ENCODE measurements around the gene INSC.

The INSC gene

DNA sequence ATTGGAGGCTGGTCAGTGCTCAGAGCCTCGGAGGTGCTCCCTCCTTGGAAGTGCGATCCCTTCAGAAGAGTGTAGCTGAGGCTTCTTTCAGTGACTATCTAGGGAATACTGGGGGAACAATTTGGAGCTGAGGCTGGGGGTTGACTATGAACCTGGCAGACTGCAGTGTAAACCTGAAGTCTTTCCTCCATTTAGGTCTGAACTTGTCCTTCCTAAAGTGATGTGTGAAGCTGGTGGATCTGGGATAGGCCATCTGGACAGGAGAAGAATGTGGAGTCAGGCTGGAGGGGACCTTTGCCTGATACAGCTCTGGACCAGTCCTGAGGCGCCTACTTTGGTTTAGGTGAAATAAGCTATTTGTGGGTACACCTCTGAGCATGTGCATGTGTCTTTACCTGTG lies 3.5 kb upstream of the INSC start:
- no peak for DNase-seq

GRCh38 chr11:15112131-15112541 lies 2.6 kb upstream of the INSC start:
- DNase-seq = no peak

GRCh38 chr11:15113381-15113780 lies 1.3 kb upstream of the INSC start:
- DNase-seq = no peak

DNA sequence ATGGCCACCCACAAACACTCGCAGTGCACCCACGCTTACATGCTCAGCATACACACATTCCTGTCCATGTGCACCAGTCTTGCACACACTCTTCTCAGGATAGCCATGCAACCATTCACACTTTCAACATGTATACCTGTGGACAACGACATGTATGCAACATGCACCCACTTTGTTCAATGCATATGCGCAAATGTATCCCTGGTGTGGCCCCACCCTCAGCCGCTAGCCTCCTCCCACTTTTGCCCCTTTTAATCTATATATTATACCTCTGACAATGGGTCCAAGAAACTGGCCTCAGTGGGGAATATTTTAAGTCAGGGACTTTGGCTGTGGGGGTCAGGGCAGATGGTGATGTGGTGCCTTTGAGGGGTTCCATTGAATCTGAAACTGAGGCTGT lies 963 bp downstream of the INSC start:
- no peak for DNase-seq

- DNase-seq = no peak
Observed at GRCh38 chr11:15117751-15118150, 3.0 kb downstream of the INSC start.

- DNase-seq = no peak
Observed at GRCh38 chr11:15118431-15118830, 3.7 kb downstream of the INSC start.

GRCh38 chr11:15119352-15119751 lies 4.6 kb downstream of the INSC start:
- DNase-seq = no peak

DNA sequence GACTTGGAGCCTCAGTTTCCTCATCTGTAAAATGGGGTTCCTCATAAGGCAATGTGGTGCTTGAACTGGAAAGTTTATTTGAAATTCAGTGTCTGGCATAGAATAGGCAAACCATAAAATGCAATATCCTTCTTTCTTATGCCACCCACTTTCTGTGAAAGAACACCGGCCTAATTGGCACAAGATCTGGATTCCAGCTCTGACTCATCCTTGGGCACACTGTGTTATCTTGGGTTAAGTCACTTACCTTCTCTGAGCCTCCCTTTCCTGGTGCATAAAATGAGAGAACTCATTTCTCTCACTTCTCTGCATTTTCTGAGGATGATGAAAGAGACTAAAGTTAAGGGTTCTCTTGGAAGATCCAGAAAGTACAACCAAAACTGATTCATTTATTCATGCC lies 5.1 kb downstream of the INSC start:
- DNase-seq = no peak

DNA sequence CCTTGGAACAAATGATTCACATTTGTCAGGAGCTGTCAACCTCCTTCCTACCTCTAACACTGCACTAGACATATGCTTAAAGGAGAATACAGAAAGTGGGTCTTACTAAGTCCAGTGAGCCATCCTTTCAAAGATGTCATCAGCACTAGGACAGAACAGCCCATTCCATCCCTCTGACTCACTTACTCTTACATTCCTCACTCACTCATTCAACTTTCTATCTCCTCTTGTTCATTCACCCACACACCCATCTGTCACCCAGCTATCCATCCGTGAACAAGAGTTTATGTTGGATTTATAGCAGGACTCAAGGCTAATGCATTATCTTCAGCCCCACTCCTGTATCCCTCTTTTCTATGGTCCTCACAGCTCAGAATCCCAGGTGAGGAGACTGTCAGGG lies 9.1 kb downstream of the INSC start:
- no peak for DNase-seq

DNA sequence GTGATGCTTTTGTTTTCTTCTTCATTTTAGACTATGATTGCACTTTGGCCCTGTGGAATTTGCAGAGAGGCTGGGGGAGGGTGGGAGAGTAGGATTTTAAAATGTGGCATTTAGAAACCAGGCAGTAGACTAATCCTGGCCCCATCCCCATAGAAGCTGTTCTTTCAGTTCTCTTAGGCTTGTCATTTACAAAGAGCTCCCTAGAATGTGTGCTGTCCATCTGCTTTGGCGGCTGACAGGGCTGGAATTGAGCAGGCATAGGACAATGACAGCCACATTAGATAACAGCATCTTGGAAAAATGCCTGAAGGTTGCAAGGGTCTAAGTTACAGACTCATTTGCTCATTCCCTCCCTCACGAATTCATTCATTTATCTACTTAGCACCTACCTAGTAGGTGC lies 9.8 kb downstream of the INSC start:
- DNase-seq = no peak

DNA sequence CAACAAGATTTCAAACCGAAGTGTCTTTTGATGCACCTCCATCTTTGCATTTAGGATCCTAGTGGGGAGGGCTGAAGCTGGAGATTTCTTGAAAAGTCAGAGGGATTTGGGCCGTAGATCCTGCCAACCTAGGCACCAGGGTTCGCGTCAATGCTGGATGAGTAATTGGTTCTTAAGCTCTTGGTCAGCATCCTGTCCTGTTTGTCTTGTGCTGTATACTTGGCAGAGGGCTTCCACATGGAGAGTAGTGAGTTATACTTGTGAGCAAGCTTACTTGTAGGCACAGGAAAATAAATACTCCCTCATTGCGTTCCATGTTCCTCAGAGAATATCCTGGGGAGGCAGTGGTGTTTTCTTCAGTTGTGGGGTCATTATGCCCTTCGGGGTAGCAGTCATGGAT lies 12.6 kb downstream of the INSC start:
- DNase-seq = no peak

DNA sequence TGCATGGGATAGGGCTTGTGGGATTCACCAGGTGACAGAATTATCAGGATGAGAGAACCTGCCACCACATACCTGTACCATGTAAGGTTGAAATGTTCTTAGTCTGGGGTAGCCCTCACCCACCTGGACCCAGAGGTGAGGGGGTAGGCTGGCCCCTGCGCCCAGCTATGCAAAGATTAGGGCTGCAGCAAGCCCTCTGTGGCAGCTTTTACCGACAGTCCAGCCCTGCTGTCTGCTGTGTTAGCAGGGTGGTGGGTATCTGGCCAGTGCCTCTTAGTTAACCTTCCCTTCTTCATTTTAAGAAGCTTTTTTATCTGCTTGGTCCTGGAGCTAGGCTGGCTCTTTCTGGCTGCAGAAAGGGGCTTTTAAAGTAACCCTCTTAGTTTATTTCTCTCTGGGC lies 13.9 kb downstream of the INSC start:
- no peak for DNase-seq

- DNase-seq = no peak
Observed at GRCh38 chr11:15136166-15136565, 21.4 kb downstream of the INSC start.

DNA sequence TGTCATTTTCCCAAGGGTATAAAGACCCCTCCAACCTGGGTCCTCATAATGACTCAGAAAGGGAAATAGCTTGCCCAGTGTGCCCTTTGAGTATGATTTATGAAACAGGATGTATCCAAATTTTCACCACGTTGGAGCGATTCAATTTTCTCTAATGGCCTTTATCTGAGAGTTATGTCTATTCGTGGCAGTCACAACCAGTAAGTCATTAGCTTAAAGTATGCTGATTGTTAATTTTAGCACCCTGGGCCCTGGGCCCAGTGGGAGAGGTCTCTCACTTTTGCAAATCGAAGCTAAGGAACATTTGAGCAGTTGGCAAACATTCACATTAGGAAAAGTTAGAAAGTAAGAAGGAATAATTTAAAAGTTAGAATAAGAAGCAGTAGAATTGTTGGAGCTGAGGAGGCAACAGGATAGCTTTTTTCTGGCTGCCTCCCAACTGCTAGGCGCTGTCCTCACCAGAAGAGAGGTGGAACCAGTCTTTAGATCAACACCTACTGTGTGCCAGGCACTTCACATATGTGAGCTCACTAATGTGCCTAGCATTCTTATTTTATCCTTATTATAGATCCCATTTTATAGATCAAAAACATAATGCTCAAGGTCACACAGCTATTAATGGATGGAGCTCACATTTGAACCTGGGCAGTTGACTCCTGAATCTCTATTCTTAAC lies 24.5 kb downstream of the INSC start:
- DNase-seq = no peak

- no peak for DNase-seq
Observed at GRCh38 chr11:15139958-15140659, 25.4 kb downstream of the INSC start.

DNA sequence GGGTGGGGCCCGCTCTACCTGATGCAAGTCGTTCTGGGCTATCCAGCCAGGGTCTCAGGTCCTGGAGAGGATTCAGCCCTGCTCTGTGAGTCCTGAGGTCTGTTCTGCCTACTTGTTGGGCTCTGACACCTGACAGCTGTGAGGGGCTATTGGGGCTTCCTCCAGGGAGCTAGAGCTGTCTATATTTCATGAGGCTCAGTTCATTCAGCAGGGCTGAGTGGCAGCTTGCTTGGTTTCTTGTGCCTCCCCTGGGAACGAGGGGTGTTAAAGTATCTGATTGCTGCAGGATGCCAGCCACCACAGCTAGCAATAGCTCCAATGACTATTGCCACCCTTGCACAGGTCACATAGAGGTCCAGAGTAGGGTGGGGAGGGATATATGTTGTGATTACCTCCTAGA lies 26.7 kb downstream of the INSC start:
- DNase-seq = no peak

GRCh38 chr11:15142838-15143237 lies 28.1 kb downstream of the INSC start:
- DNase-seq = no peak

- no peak for DNase-seq
Observed at GRCh38 chr11:15143855-15144254, 29.1 kb downstream of the INSC start.

- DNase-seq = no peak
Observed at GRCh38 chr11:15144347-15144746, 29.6 kb downstream of the INSC start.

DNA sequence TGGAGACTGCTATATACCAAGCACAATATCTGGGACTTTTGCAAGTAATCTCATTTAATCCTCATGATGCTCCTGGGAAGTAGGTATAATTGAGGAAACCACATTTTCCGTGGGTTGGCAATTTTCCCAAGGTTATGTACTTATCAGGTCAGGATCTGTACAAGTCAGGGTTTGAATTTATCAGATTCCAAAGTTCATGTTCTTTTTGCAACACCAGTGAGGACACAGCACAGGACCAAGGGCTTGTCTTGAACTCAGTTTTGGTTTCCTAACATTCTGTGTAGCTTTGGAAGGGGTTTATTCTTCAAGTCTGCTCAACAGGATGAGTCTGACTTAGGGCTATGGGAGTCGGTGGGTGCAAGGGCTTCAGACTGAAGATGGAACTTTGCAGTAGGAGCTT lies 30.4 kb downstream of the INSC start:
- DNase-seq = no peak

GRCh38 chr11:15145615-15146014 lies 30.9 kb downstream of the INSC start:
- DNase-seq = no peak

DNA sequence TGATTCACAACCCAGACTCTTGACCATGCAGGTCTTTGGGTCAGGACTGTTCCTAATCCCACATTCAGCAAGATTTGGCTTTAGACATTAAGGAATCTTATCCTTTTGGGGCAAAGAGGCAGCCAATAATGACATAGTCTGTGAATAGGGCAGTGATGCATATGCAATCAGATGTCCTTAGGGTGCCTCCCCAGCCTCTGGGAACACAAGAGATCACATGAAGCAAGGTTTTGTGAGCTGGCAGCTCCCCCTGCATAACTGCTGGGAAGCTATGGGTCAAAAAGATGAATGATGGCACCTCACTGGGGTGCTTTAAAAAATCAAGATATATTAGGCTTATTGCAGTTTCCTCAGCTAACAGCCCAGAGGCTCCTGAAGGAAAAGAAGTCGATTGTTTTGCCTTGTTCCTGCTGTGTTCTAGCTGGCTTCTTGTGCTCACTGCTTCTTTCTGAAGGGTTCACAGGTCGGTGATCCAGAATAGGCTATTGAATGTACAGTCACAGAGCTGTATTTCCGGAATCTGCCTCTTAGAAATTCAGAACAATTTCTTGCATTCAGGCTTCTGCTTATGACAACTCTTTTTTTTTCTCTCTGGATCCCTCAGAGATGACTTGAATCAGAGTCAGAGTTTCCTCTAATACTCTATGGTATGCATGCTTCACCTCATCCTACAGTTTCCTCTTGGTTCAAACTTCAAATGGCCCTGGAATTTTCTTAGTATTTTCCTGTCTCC lies 31.7 kb downstream of the INSC start:
- no peak for DNase-seq

- no peak for DNase-seq
Observed at GRCh38 chr11:15148169-15148568, 33.4 kb downstream of the INSC start.

DNA sequence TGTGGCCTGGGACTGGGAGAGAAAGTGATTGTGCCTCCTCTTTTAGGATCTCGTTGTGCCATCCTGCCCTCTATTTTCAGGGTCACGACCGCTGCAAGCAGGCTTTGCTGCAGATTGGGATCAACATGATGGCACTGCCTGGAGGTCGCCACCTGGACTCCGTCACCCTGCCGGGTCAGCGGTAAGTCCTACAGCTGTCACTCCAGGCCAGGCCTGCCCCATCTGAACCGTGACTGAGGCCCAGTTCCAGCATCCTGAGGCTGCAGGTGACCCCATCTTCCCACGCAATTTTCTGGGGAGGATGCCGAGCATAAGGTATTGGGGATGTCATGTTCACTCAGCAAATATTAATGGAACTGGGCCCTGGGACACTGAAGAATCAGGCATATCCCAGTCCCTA lies 34.3 kb downstream of the INSC start:
- no peak for DNase-seq
